HCT116 (cell line): Measurements from ENCODE around the gene WDR88. TPM values are rescaled to one million over a fixed set of nuclear protein-coding genes. Genes with fewer than 3 reads are reported as not detected.

Source experiments
- ATAC-seq: fragments of 200-7000 bp; cut with Tn5 transposase; 2 replicates; pipeline ENCODE4 v1.9.1; 2020; ENCODE audit warnings: mild to moderate bottlenecking, moderate library complexity
- BruUV-seq: library from RNA; stranded (reverse); fragments of 400-500 nt; replicated peaks from 2 replicates; lab custom pipeline; 2021; lab: Mats Ljungman, UMichigan
- CTCF ChIA-PET: fragments of 300-600 bp; sonication (Branson Sonifier 250); formaldehyde crosslinking; loops from one replicate; lab custom pipeline; 2021; ENCODE audit warnings: antibody characterized with exemption; lab: Charles Lee
- POLR2A ChIA-PET: fragments of 300-600, 350-600 bp; sonication (Branson Sonifier 250); formaldehyde crosslinking; loops from one replicate; lab custom pipeline; 2021; ENCODE audit warnings: antibody characterized with exemption; lab: Charles Lee
- RAD21 ChIA-PET, 2 experiments: fragments of 300-600 bp; sonication (Branson Sonifier 250); formaldehyde crosslinking; loops; one replicate each; lab custom pipeline; 2023; ENCODE audit warnings: low total read pairs in 2 of 2; ENCODE audit not compliant: uncharacterized antibody in 2 of 2, unreplicated experiment in 2 of 2, low non-redundant PET in 1 of 2; lab: Charles Lee
- DNase-seq: peaks from one replicate; pipeline ENCODE4 v3.0.0-alpha.2; 2010; ENCODE audit warnings: low read depth, low spot score
- H2AFZ ChIP-seq: fragments of 200-600 bp; shearing (Covaris generic), sonication (generic); 2 replicates; pipeline ENCODE4 v1.6.1; 2017; ENCODE audit warnings: low read depth, mixed run types, mixed read lengths, antibody characterized with exemption, low read length; ENCODE audit not compliant: poor library complexity, severe bottlenecking
- H3K27ac ChIP-seq: 2 replicates; pipeline ENCODE4 v1.5.1; 2012; ENCODE audit warnings: low read depth, low read length
- H3K27me3 ChIP-seq: fragments of 200-600 bp; sonication (generic); 2 replicates; pipeline ENCODE4 v1.6.1; 2016; ENCODE audit warnings: mixed run types, low read length, mixed read lengths; ENCODE audit not compliant: insufficient read depth
- H3K36me3 ChIP-seq, 2 experiments: fragments of 200-500 bp in 1 of 2; fragments of 200-600 bp in 1 of 2; sonication (Bioruptor generic) in 1 of 2; sonication (generic) in 1 of 2; 2 replicates each; pipeline versions ENCODE4 v1.5.1 to v1.6.1; 2014 to 2016; ENCODE audit warnings: low read length in 2 of 2, inconsistent platforms in 1 of 2, mixed read lengths in 1 of 2, mixed run types in 1 of 2; ENCODE audit not compliant: insufficient read depth in 2 of 2, control insufficient read depth in 1 of 2
- H3K4me1 ChIP-seq, 2 experiments: fragments of 200-600 bp in 1 of 2; sonication (generic) in 1 of 2; 2 replicates each; pipeline versions ENCODE4 v1.5.1 to v1.6.1; 2012 to 2017; ENCODE audit warnings: low read length in 2 of 2, inconsistent platforms in 1 of 2, mild to moderate bottlenecking in 1 of 2, mixed read lengths in 1 of 2, mixed run types in 1 of 2, moderate library complexity in 1 of 2; ENCODE audit not compliant: insufficient read depth in 2 of 2, control insufficient read depth in 1 of 2
- H3K4me2 ChIP-seq: fragments of 200-600 bp; sonication (generic); 2 replicates; pipeline ENCODE4 v1.6.1; 2017; ENCODE audit warnings: mixed run types, low read length, mixed read lengths
- H3K4me3 ChIP-seq, 2 experiments: fragments of 200-600 bp in 1 of 2; sonication (generic) in 1 of 2; replicated peaks in 1 of 2; 2 replicates each; pipeline ENCODE4 v1.5.1; 2011 to 2016; ENCODE audit warnings: low read length in 2 of 2, control low read depth in 1 of 2, low read depth in 1 of 2, mild to moderate bottlenecking in 1 of 2, mixed read lengths in 1 of 2, mixed run types in 1 of 2
- H3K79me2 ChIP-seq: fragments of 200-600 bp; sonication (generic); 2 replicates; pipeline ENCODE4 v1.6.1; 2017; ENCODE audit warnings: mild to moderate bottlenecking, mixed run types, low read length, moderate library complexity, mixed read lengths; ENCODE audit not compliant: insufficient read depth
- H3K9ac ChIP-seq: fragments of 200-600 bp; sonication (generic); 2 replicates; pipeline ENCODE4 v1.6.1; 2016; ENCODE audit warnings: low read length, mixed read lengths
- H3K9me2 ChIP-seq: fragments of 200-600 bp; sonication (generic), shearing (Covaris generic); 2 replicates; pipeline ENCODE4 v1.6.1; 2017; ENCODE audit warnings: mixed run types, mild to moderate bottlenecking, moderate library complexity; ENCODE audit not compliant: insufficient read depth
- H3K9me3 ChIP-seq, 2 experiments: fragments of 200-500 bp in 1 of 2; fragments of 200-600 bp in 1 of 2; sonication (Bioruptor generic) in 1 of 2; sonication (generic) in 1 of 2; 2 replicates each; pipeline ENCODE4 v1.6.1; 2014 to 2017; ENCODE audit warnings: low read length in 2 of 2, mixed read lengths in 2 of 2, inconsistent platforms in 1 of 2, low read depth in 1 of 2, mild to moderate bottlenecking in 1 of 2, mixed run types in 1 of 2, moderate library complexity in 1 of 2; ENCODE audit not compliant: control insufficient read depth in 1 of 2, insufficient read depth in 1 of 2
- H4K20me1 ChIP-seq: fragments of 200-600 bp; sonication (generic), shearing (Covaris generic); 2 replicates; pipeline ENCODE4 v1.6.1; 2017; ENCODE audit warnings: mixed run types, mild to moderate bottlenecking, moderate library complexity; ENCODE audit not compliant: insufficient read depth
- CTCF ChIP-seq, 3 experiments: fragments of 200-600 bp in 1 of 3; sonication (generic) in 1 of 3; IDR thresholded peaks in 2 of 3; conservative IDR thresholded peaks in 1 of 3; 2 replicates each; pipeline ENCODE4 v1.5.1; 2012 to 2017; ENCODE audit warnings: low read depth in 2 of 3, low read length in 2 of 3, antibody characterized with exemption in 1 of 3, borderline replicate concordance in 1 of 3, control low read depth in 1 of 3, mild to moderate bottlenecking in 1 of 3, mixed read lengths in 1 of 3, mixed run types in 1 of 3, moderate library complexity in 1 of 3; ENCODE audit not compliant: insufficient read depth in 1 of 3
- EGR1 ChIP-seq: IDR thresholded peaks from 2 replicates; pipeline ENCODE4 v1.6.1; 2012; ENCODE audit warnings: low read depth
- ELF1 ChIP-seq: IDR thresholded peaks from 2 replicates; pipeline ENCODE4 v1.6.1; 2012; ENCODE audit warnings: low read depth, borderline replicate concordance
- EZH2 ChIP-seq: fragments of 200-600 bp; sonication (generic); IDR thresholded peaks from 2 replicates; pipeline ENCODE4 v1.6.1; 2017; ENCODE audit warnings: antibody characterized with exemption, mixed run types
- EZH2phosphoT487 ChIP-seq: fragments of 200-600 bp; IDR thresholded peaks from 2 replicates; pipeline ENCODE4 v1.6.1; 2018; ENCODE audit warnings: antibody characterized with exemption, borderline replicate concordance
- FOSL1 ChIP-seq: IDR thresholded peaks from 2 replicates; pipeline ENCODE4 v1.6.1; 2012; ENCODE audit warnings: low read depth
- JUND ChIP-seq: IDR thresholded peaks from 2 replicates; pipeline ENCODE4 v1.6.1; 2012
- POLR2A ChIP-seq: IDR thresholded peaks from 2 replicates; pipeline ENCODE4 v1.7.0; 2011; ENCODE audit warnings: borderline replicate concordance; ENCODE audit not compliant: insufficient read depth, insufficient read length; ENCODE audit errors: extremely low read depth
- POLR2AphosphoS5 ChIP-seq: IDR thresholded peaks from 2 replicates; pipeline ENCODE4 v1.6.1; 2011; ENCODE audit warnings: mild to moderate bottlenecking, low read depth, low read length, moderate library complexity
- RAD21 ChIP-seq: IDR thresholded peaks from 2 replicates; pipeline ENCODE4 v1.6.1; 2012; ENCODE audit warnings: low read depth, mild to moderate bottlenecking
- SIN3A ChIP-seq: IDR thresholded peaks from 2 replicates; pipeline ENCODE4 v1.6.1; 2012; ENCODE audit warnings: low read depth
- SP1 ChIP-seq: IDR thresholded peaks from 2 replicates; pipeline ENCODE4 v1.6.1; 2012; ENCODE audit warnings: low read depth
- SRF ChIP-seq: IDR thresholded peaks from 2 replicates; pipeline ENCODE4 v1.6.1; 2012; ENCODE audit warnings: low read depth
- TCF7L2 ChIP-seq: IDR thresholded peaks from 2 replicates; pipeline ENCODE4 v1.7.0; 2011; ENCODE audit warnings: borderline replicate concordance, inconsistent platforms; ENCODE audit not compliant: insufficient read depth, insufficient read length; ENCODE audit errors: extremely low read depth
- YY1 ChIP-seq: IDR thresholded peaks from 2 replicates; pipeline ENCODE4 v1.6.1; 2011; ENCODE audit warnings: low read length, low read depth, moderate library complexity, mild to moderate bottlenecking; ENCODE audit not compliant: insufficient replicate concordance; ENCODE audit errors: extremely low read depth
- ZNF274 ChIP-seq: fragments of 200-500 bp; sonication (Bioruptor generic); IDR thresholded peaks from 2 replicates; pipeline ENCODE4 v1.6.1; 2014; ENCODE audit warnings: mild to moderate bottlenecking, low read depth, low read length, inconsistent platforms
- intact Hi-C: fragments of 100-400 bp; cut with micrococcal nuclease; formaldehyde crosslinking; loops from 2 replicates; pipeline ENCODE4 v1.10.0; 2022
- total RNA-seq: library from RNA; stranded (reverse); gene quantifications from one replicate; pipeline ENCODE4 v1.2.1, GENCODE V29; 2021; ENCODE audit not compliant: unreplicated experiment
- TF ChIP-seq, protein P1 (sequence below): IDR thresholded peaks from 2 replicates; pipeline ENCODE4 v1.6.1; 2012; ENCODE audit warnings: low read depth
- TF ChIP-seq, protein P2 (sequence below): IDR thresholded peaks from 2 replicates; pipeline ENCODE4 v1.6.1; 2011; ENCODE audit warnings: mild to moderate bottlenecking, low read length, moderate library complexity; ENCODE audit not compliant: insufficient replicate concordance; ENCODE audit errors: extremely low read depth

The WDR88 gene
- total RNA-seq, 1 experiment from 2014 or later = not detected

- H3K9me2 ChIP-seq = no peaks in the 10 kb centered on the region
- ATAC-seq (peak; percentile 92), DNase-seq (peak; percentile 97)
- H3K4me2 ChIP-seq = peak overlapping the region; percentile 94
- intact Hi-C loops = loop anchor here (2.0 to 10.0 kb wide), 3 partner anchors 32 to 1178 kb away; partner anchors contain the start of genes CEP89 and FAAP24
- H3K9ac ChIP-seq = peak overlapping the region; percentile 85
- no peaks in the 10 kb centered on the region for H4K20me1 ChIP-seq
- ChIA-PET RAD21 (no interaction called here), CTCF (interaction anchor here (0.6 to 1.3 kb wide), 9 partner anchors 8 to 52 kb away, joined by 3 to 5 read pairs (median 3); no protein-coding TSS in a partner anchor), POLR2A (interaction anchor here (1.0 to 1.2 kb wide), 4 partner anchors 10 to 197 kb away, joined by 3 to 5 read pairs (median 4); partner anchors contain the start of gene CEBPG)
- no peaks in the 10 kb centered on the region for H3K9me3 ChIP-seq
- no peaks in the 10 kb centered on the region for H3K36me3 ChIP-seq
- BruUV-seq = TSS peak; percentile 99
- H3K27ac ChIP-seq = peak overlapping the region; percentile 89
- H2AFZ ChIP-seq = no peak overlapping the region
- H3K4me1 ChIP-seq = peaks cover 20 to 31% of the 10 kb centered on the region in 2 experiments
- H3K4me3 ChIP-seq = peak overlapping the region; percentile 85 to 87
- 0 out of 2 replicates have a peak, but pooled peaks cover 3% of the 10 kb centered on the region for H3K79me2 ChIP-seq
- H3K27me3 ChIP-seq = no peaks in the 10 kb centered on the region
- TF ChIP-seq JUND (no peak), EZH2phosphoT487 (no peak), EGR1 (peak; percentile 98), POLR2AphosphoS5 (peak; percentile 98), YY1 (peak; percentile 22), CTCF (IDR thresholded peaks at IDR 0.05 in 2 of 3, conservative IDR thresholded peaks at IDR 0.05 in 1 of 3; ENCODE audit: borderline replicate concordance in 1 of 3, insufficient read depth in 1 of 3, low read depth in 2 of 3, low read length in 2 of 3) (peak in 2 of 3 experiments; percentile 6 to 12; a peak in 1 of 6 replicates), ELF1 (peak; percentile 82), FOSL1 (no peak), ZNF274 (no peak), RAD21 (no peak), SP1 (peak; percentile 33; the same call in 1 of the 2 replicates), POLR2A (peak; percentile 95), TCF7L2 (no peak), EZH2 (no peak), SIN3A (peak; percentile 56; the same call in 1 of the 2 replicates), SRF (no peak; the same call in 1 of the 2 replicates)
- TF ChIP-seq, protein P1, sequence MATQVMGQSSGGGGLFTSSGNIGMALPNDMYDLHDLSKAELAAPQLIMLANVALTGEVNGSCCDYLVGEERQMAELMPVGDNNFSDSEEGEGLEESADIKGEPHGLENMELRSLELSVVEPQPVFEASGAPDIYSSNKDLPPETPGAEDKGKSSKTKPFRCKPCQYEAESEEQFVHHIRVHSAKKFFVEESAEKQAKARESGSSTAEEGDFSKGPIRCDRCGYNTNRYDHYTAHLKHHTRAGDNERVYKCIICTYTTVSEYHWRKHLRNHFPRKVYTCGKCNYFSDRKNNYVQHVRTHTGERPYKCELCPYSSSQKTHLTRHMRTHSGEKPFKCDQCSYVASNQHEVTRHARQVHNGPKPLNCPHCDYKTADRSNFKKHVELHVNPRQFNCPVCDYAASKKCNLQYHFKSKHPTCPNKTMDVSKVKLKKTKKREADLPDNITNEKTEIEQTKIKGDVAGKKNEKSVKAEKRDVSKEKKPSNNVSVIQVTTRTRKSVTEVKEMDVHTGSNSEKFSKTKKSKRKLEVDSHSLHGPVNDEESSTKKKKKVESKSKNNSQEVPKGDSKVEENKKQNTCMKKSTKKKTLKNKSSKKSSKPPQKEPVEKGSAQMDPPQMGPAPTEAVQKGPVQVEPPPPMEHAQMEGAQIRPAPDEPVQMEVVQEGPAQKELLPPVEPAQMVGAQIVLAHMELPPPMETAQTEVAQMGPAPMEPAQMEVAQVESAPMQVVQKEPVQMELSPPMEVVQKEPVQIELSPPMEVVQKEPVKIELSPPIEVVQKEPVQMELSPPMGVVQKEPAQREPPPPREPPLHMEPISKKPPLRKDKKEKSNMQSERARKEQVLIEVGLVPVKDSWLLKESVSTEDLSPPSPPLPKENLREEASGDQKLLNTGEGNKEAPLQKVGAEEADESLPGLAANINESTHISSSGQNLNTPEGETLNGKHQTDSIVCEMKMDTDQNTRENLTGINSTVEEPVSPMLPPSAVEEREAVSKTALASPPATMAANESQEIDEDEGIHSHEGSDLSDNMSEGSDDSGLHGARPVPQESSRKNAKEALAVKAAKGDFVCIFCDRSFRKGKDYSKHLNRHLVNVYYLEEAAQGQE = no peak
- TF ChIP-seq, protein P2, sequence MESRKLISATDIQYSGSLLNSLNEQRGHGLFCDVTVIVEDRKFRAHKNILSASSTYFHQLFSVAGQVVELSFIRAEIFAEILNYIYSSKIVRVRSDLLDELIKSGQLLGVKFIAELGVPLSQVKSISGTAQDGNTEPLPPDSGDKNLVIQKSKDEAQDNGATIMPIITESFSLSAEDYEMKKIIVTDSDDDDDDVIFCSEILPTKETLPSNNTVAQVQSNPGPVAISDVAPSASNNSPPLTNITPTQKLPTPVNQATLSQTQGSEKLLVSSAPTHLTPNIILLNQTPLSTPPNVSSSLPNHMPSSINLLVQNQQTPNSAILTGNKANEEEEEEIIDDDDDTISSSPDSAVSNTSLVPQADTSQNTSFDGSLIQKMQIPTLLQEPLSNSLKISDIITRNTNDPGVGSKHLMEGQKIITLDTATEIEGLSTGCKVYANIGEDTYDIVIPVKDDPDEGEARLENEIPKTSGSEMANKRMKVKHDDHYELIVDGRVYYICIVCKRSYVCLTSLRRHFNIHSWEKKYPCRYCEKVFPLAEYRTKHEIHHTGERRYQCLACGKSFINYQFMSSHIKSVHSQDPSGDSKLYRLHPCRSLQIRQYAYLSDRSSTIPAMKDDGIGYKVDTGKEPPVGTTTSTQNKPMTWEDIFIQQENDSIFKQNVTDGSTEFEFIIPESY = no peak
Measured at GRCh38 chr19:33176670-33177416, 44.9 kb downstream of the WDR88 start.
